GDM1 (cell line): ENCODE measurements around the gene AGBL1.
"Not testable (repeated sequence)": the region's sequence is repeated elsewhere in the genome, so short reads cannot be mapped to it uniquely, and the experiment has no call there.

Experiments used
- DNase-seq: peaks from one replicate; lab custom pipeline; 2025; lab: John Stamatoyannopoulos, UW

The AGBL1 gene

DNA sequence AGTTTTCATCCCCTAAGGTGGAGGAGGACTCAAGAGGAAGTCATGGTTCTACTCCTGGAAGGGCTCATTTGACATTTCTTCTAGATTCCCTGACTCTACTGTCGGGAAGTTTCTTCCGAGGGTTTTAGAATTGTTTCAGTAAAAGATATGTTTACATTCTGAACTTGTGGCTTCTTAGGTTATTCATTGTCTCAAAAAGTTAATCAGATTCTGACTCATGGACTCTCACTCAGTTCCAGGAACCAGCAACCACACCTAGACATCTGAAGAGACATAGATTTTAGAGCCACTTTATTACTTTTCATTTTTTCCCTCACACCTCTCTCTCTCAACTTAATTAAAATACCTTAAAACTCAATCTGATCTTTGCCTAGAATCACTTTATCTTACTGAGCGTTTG lies 862.6 kb downstream of the AGBL1 start:
- DNase-seq = no peak

DNA sequence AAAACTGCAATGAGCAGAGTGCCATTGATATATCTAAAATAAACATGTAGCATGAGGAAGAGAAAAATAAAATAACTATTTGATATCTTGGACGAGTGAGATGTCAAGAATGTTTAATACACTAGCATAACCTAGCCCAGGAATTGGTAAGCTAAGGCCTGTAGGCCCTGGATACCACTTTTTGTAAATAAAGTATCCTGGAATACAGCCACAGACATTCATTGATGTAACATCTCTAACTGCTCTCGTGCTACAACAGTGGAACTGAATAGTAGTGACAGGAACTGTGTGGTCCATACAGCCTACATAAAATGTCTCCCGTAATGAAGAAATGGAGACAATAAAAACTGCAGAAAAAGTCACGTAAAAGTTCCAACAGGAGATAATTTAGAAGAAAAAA lies 869.0 kb downstream of the AGBL1 start:
- DNase-seq = no peak

DNA sequence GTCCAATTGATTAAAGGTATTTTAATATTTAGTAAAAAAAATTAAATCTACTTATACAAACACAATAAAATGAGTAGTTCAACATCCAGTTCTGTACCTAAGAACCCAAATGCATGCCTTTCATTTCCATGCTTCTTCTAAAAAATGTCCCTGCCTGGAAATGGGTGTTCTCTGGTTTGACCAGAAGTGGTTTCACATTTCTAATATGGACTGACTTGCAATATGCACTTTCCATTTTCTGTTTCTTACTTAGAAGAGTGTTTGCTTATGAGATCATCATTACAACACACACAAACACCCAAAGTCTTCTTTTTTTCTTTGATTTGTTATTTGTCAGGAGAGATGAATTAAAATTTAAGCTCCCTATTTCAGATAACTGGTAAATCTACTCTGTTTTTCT lies 879.6 kb downstream of the AGBL1 start:
- no peak for DNase-seq

DNA sequence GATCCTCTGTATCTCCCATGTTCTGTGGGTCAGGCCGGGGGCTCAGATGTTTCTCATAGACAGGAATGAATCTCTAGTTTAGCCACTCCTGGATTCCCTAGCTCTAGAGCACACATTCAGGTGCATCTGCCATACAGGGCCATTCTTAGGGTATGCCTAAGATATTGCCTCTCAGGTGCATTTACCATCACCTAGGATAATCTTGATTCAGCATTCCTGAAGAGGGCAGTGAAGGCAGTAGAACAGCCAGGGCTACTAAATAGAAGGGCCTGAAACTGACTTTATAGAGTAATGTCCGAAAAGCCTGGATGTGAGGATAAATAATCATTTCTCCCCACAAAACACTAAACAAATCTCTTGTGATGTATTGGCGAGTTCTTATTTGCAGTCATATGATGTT lies 882.0 kb downstream of the AGBL1 start:
- DNase-seq = no peak

DNA sequence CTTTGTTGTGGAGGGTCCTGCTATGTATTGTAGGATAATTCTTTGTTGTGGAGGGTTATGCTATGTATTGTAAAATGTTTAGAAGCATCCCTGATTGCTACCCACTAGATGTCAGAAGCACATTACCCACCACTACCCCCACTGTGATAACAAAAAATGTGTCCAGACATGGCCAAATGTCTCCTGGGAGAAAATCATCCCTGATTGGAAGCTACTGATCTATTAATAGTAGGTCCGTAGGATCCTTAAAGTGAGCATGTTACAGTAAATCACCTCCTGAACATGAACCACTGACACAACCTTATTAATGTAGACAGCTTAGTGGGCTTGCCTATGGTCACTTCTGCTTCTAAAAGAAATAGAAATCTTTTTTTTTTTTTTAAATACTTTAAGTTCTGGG lies 884.6 kb downstream of the AGBL1 start:
- no peak for DNase-seq

DNA sequence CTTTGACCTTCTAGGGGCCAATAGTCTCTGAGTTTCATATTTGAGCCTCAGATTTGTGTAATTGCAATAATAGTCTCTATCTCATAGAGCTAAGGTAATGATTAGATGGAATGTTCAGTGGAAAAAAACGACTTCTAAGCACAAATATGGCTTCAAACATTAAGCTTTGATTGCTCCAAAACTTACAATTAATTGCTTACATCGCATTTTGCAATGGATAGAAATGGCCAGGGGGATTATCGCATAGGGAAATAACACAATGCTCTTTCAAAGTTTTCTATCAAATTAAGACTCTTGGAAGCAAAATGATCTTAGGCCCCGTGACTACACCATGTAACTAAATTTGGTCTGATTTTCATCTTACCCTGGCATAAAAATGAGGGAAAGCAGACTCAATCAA lies 888.6 kb downstream of the AGBL1 start:
- DNase-seq = no peak

DNA sequence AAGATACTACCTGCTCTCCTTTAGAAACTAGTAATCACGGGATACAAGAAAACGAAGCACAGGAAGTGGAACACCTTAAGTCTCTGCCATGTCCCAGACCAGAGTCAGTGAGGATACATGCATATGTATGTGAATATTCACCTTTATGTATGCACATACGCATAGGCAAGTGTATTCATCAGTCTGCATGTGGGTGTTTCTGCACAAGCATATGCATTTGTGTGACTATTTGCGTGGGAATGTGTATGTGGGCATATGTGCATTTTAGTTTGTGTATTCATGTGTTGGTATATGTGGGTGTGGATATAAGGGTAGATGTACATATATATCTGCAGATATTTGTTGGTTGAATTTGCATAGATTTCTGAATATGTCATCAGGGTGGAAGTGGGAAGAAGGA lies 889.7 kb downstream of the AGBL1 start:
- no peak for DNase-seq

DNA sequence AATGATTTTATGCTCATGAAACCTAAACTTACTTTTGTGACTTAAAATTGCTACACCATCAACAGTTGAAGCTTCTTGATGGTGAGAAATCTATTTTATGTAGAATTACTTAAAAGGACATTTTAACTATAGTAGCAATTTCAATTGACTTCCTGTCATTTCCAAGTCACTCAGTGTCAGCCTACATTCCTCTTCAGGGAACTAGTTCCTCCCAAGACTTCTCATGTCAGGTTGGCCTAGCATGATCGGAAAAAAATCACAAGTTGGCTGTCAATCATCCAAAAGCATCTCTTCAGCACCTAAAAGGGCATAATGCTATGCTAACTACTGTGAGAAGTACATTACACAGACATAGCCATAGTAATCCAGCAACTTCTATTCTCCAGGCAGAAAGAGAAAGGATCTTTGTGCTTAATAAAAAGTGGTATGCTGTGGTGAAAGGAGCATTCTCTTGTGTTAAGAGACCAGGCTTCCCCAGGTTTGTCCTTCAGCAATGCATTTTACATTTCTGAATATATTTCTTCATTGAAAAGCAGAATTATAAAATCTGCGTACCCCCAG lies 893.7 kb downstream of the AGBL1 start:
- no peak for DNase-seq

DNA sequence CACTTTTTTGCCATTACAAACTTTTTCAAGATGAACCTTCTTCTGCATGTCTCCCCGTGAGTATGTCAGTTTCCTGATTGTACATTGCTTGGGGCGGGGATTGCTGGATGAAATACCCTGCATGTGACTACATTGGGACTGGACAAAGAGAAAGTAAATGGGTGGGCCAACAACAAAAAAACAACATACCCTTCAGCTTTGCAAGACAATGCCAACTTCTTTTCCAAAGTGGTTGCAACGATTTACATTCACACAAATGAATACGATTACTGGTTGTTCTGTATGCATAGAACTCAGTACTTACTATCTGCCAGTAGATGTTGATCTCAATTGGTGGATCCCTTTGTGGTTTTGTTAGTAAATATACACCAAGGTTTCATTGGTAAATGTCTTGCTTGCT lies 908.4 kb downstream of the AGBL1 start:
- DNase-seq = no peak

DNA sequence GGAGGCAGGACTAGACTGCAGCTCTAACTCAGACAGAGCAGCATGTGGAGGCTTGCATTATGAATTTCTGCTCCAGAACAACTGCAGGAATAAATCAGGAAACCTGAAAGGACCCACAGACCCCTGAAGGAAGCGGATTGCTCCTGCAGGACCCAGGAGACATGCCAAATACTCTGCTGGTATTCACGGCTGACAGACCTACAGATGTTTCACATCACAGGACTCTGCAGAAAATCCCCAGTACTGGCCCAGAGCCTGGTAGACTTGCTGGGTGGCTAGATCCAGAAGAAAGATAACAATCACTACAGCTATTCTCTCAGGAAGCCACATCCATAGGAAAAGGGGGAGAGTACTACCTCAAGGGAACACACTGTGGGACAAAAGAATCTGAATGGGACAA lies 942.1 kb downstream of the AGBL1 start:
- DNase-seq = no peak

DNA sequence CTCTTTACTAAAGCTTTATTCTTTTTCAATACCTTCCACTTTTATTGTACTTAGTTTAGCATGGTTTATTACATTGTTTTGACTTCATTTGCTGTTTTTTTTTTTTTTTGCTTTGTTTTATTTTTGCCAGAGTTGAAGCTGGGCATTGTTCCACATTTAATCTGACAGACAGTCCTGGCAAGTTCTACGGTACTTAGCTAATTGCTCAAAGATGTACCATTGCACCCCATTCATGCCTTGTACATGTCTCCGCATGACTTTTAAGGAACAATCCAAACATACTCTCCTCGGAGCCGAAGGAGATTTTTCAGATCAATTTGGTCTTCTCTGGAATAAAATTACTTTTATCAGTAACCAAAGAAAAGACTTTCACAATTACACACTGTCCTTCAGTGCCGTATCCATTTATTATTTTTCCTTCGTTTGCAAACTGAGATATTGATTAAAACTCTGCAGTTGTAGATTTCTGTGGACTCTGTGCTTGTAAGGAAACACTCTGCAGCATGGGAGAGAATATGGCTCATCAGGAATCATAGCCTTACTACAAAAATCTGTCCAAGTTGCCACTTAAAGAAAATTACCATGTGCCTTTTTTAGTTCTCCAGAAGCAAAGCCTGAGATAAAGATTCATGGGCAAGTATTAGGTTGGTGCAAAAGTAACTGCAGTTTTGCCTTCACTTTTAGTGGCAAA lies 952.0 kb downstream of the AGBL1 start:
- no peak for DNase-seq

DNA sequence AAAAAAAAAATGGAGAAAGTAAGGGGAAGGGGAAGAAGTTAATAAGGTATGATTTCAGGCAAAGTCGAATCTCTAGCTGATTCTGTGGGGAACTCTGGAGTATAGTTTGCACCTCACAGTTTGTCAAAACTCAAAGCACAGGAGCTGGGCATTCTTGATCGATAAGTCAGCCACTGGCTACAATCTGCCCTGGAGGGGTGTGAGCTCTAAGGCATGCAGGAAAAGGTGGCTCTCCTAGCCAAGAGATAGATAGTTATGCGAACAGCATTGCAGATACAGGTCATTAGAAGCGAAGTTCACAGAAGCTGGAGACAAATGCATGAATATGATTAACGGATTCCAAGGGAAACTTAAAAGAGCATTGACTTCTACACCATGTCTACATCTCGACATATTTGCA lies 952.6 kb downstream of the AGBL1 start:
- DNase-seq = no peak

DNA sequence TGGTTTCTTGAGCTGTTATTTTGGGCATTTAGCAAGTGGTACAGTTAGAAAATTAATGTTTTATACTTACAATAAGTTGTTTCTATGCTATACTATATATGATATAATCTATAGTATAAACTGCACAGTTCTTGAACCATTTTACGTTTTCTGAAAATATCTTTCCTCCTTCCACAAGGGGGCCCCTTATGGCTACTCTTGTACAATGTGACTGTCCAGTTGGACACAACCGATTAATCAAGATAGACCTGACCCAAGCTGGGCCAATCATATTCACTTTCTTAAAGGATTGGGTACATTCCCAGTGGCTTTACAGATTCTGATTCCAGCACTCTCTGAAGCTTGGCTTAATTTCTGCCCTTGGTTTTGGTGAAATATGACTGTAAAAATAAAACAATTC lies 953.4 kb downstream of the AGBL1 start:
- DNase-seq = no peak

DNA sequence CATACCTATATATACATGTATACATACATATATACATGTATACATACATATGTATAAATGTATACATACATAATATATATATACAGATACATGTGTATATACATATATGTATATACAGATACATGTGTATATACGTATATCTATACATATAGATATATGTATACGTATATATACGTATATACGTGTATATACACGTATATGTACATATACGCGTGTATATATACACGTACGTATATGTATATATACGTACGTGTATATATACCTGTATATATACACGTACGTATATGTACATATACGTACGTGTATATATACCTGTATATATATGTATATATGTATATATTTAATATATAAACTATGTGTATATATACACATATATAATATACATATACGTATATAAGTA lies 955.2 kb downstream of the AGBL1 start:
- DNase-seq = no peak

DNA sequence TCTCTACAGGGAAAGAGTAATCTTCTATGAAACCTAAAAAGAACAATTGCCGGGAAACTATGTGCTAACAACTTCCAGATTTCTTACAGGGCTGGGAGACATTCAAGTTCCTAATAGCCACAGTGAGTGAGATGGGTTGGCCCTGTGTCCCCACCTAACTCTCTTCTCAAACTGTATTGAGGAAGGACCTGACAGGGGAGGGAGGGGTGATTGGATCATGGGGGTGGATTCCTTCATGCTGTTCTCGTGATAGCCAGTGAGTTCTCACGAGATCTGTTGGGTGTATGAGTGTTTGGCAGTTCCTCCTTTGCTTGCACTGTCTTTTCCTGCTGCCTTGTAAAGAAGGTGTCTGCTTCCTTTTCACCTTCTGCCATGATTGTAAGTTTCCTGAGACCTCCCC lies 958.7 kb downstream of the AGBL1 start:
- DNase-seq = no peak

DNA sequence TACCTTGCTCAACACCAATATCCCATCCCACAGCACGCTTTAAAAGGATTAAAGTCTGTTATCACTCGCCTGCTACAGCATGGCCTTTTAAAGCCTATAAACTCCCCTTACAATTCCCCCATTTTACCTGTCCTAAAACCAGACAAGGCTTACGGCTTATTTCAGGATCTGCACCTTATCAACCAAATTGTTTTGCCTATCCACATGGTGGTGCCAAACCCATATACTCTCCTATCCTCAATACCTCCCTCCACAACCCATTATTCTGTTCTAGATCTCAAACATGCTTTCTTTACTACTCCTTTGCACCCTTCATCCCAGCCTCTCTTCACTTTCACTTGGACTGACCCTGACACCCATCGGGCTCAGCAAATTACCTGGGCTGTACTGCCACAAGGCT lies 962.9 kb downstream of the AGBL1 start:
- DNase-seq = not testable (repeated sequence)

DNA sequence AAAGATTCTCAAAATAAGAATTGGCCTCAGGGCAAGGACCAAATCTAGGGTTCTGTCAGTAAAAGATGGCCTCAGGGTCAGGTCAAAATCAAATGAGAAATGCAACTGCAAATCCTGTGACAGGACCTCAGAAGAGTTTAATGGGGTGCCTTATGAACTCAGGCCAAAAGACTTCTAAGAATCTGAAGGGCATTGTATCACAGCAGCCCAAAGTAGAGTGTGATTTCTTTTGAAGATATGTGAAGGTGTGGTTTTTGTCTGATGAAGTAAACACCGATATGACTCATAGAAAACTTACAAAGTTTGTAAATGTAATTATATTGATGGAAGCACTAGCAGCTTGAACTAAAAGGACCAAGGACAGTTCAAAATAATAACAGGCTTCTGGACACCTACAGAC lies 966.1 kb downstream of the AGBL1 start:
- DNase-seq = no peak

DNA sequence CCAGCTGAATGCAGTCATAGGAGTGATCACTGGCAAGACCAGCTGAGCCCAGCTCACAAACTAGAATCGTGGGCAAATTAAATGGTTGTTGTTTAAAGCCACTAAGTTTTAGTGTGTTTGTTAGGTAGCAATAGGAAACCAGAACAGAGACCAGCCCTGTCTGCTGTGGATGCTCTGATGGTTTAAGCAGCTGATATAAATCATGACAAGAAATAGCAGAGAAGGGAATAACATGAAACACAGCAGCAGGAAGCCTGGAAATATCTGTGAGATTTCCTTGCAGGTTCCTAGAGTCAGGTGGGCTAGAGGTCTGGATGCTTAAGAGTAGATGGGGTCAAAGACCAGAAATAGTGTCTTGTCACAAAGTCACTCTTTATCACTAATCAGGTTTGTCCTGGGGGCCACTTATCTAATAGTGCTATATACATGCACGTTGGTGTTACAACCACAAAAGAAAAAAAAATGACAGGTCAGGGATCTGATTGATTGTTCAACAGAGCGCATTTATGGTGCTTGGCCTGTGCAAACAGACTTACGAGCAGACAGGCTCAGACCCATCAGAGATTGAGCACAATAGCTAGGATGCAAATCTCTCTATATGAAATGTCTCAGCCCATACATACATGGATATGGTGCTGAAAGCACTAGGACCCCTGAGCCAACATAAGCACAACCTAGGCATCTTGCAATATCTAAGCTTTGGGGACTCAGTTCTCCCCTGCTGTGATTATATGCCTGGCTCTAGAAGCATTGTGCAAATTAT lies 967.7 kb downstream of the AGBL1 start:
- DNase-seq = no peak
